T-helper 1 cell treated with Interleukin-12 subunit alpha and Interleukin-12 subunit beta and Interleukin-4 antibody, amounts not matched to agents 30 μg/mL and 1 μg/mL, for 36 hours (primary cell): ENCODE measurements around the gene PDE6H.

Source experiments
- H3K27ac Mint-ChIP-seq: one replicate; pipeline ENCODE4 v1.8.0; 2021; ENCODE audit warnings: mild to moderate bottlenecking, mixed read lengths
- H3K27me3 Mint-ChIP-seq: one replicate; pipeline ENCODE4 v1.8.0; 2021; ENCODE audit warnings: low read depth, mixed read lengths
- H3K36me3 Mint-ChIP-seq: one replicate; pipeline ENCODE4 v1.8.0; 2021; ENCODE audit warnings: low read depth, mixed read lengths
- H3K4me1 Mint-ChIP-seq: one replicate; pipeline ENCODE4 v1.8.0; 2021; ENCODE audit warnings: low read depth, mixed read lengths
- H3K4me3 Mint-ChIP-seq: one replicate; pipeline ENCODE4 v1.8.0; 2021; ENCODE audit warnings: mild to moderate bottlenecking, moderate library complexity, mixed read lengths
- H3K9me3 Mint-ChIP-seq: one replicate; pipeline ENCODE4 v1.8.0; 2021; ENCODE audit warnings: mixed read lengths

The PDE6H gene

GRCh38 chr12:15014708-15015107 is 41.9 kb downstream of the PDE6H start:
- Mint-ChIP-seq H3K27ac (no peak overlapping the region), H3K4me3 (no peak overlapping the region), H3K36me3 (peaks cover 1% of the 10 kb centered on the region), H3K4me1 (no peaks in the 10 kb centered on the region), H3K27me3 (peaks cover 19% of the 10 kb centered on the region), H3K9me3 (no peaks in the 10 kb centered on the region)

GRCh38 chr12:15015121-15015520 is 42.3 kb downstream of the PDE6H start:
- Mint-ChIP-seq H3K36me3 (peaks cover 1% of the 10 kb centered on the region), H3K4me1 (no peaks in the 10 kb centered on the region), H3K27me3 (peaks cover 18% of the 10 kb centered on the region), H3K27ac (no peak overlapping the region), H3K9me3 (no peaks in the 10 kb centered on the region), H3K4me3 (no peak overlapping the region)

GRCh38 chr12:15020156-15020555 is 47.3 kb downstream of the PDE6H start:
- H3K4me3 Mint-ChIP-seq: no peak overlapping the region
- H3K4me1 Mint-ChIP-seq: no peaks in the 10 kb centered on the region
- H3K27ac Mint-ChIP-seq: no peak overlapping the region
- H3K27me3 Mint-ChIP-seq: peaks cover 25% of the 10 kb centered on the region
- no peaks in the 10 kb centered on the region for H3K9me3 Mint-ChIP-seq
- H3K36me3 Mint-ChIP-seq: no peaks in the 10 kb centered on the region
